ENCODE measurements around the gene IGF2R. TPM values are rescaled to one million over a fixed set of nuclear protein-coding genes. Genes with fewer than 3 reads are reported as not detected.

The IGF2R gene
- total RNA-seq, 1 experiment from 2014 or later: 75.3 TPM

- TF ChIP-seq PRDM15 (CRISPR knock-in tag; IDR thresholded peaks at IDR 0.05) (no peak), NFYB (CRISPR knock-in tag; conservative IDR thresholded peaks at IDR 0.05; ENCODE audit: low read depth) (no peak), FOXP4 (CRISPR knock-in tag; IDR thresholded peaks at IDR 0.05) (no peak), ETV6 (CRISPR knock-in tag; IDR thresholded peaks at IDR 0.05) (no peak), AFF4 (CRISPR knock-in tag; IDR thresholded peaks at IDR 0.05; ENCODE audit: borderline replicate concordance) (no peak), CREB1 (CRISPR knock-in tag; IDR thresholded peaks at IDR 0.05) (no peak)
Observed at GRCh38 chr6:160028487-160029275, 59.8 kb downstream of the IGF2R start (continued).

GRCh38 chr6:160029525-160029924 lies 60.6 kb downstream of the IGF2R start:
- CTCF ChIA-PET: interaction anchor here (1.3 kb wide), 1 partner anchor 166 kb away, joined by 5 read pairs; no protein-coding TSS in a partner anchor

More at GRCh38 chr6:160029525-160029924, 60.6 kb downstream of the IGF2R start:
- no peak overlapping the region for H3K4me3 Mint-ChIP-seq
- peaks cover 58% of the 10 kb centered on the region for H3K36me3 Mint-ChIP-seq
- no peak for DNase-seq (ENCODE audit: low spot score)
- H3K9me3 Mint-ChIP-seq: no peaks in the 10 kb centered on the region
- TF ChIP-seq ZNF219 (CRISPR knock-in tag; IDR thresholded peaks at IDR 0.05; ENCODE audit: borderline replicate concordance) (no peak), AFF4 (CRISPR knock-in tag; IDR thresholded peaks at IDR 0.05; ENCODE audit: borderline replicate concordance) (no peak), NFE2L1 (CRISPR knock-in tag; IDR thresholded peaks at IDR 0.05) (no peak), ZNF138 (CRISPR knock-in tag; conservative IDR thresholded peaks at IDR 0.05) (no peak), RELA (CRISPR knock-in tag; IDR thresholded peaks at IDR 0.05; ENCODE audit: borderline replicate concordance) (no peak), JAZF1 (CRISPR knock-in tag; IDR thresholded peaks at IDR 0.05) (no peak)
- POLR2A ChIA-PET: no interaction called here
- H3K27me3 Mint-ChIP-seq (ENCODE audit: low read depth): no peaks in the 10 kb centered on the region
- no peaks in the 10 kb centered on the region for H3K4me1 Mint-ChIP-seq
- H3K27ac Mint-ChIP-seq: no peak overlapping the region
- no peak for ATAC-seq
